T-helper 22 cell (primary cell): ENCODE results near the gene FNDC5.

Experiments used
- DNase-seq: peaks from one replicate; pipeline ENCODE4 v3.0.0-alpha.2; 2020; ENCODE audit warnings: low read depth

FNDC5 gene

DNA sequence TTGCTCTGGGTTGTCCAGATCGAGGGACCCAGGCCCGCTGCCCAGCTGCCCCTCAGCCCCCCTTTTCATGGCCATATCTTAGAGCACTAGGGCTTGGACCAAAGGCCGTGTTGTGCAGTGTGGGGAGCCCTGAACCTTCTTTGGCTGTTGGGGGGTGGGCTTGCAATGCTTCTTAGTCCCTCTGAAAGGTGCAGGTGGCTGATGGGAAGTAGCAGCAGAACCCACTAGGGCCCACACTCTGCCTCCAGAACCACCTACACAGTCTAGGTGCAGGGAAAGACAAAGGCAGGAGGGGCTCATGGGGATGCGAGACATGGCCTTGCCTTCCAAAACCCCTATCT, 13.3 kb upstream of the FNDC5 start:
- DNase-seq: no peak

GRCh38 chr1:32883338-32884031, 12.8 kb upstream of the FNDC5 start:
- no peak for DNase-seq

- no peak for DNase-seq
Observed at GRCh38 chr1:32881871-32882850, 11.4 kb upstream of the FNDC5 start.

- no peak for DNase-seq
Observed at GRCh38 chr1:32881291-32881690, 10.6 kb upstream of the FNDC5 start.

DNA sequence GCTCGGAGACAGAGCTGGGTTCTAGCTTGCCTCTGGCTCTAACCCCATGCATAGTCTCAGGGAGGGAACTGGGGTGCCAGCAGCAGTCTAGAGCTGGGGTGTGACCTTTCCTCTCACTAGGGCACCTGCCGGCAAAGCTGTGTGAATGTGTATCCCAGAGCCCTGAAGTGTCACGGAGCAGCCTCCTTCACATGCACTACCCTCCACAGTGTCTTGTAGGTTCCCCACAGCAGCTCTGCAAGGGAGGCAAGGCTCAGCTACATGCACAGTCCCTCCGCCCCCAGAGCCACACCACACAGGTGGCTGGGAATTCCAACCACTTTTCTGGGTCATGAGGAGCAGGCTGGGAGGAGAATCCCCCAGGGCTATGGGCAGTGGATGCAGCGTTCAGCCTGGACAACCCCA, 7.9 kb upstream of the FNDC5 start:
- no peak for DNase-seq

DNA sequence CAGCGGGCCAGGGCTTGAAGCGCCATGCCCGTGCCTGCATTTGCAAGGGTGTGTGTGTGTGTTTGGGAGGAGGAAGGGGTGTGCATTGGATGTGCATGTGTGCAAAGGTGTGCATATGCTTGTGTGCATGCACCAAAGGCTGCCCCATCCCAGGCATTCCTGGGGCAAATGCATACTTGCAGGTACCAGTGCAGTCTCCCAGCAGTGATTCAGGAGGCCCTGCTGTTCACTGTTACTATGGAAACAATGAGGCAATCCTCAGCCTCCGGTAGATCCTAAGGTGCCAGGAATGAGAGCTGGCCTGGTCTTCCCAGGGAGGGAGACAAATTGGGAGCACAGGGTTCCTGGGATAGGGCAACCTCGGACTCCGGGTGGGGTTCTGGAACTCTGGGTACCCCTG, 7.5 kb upstream of the FNDC5 start:
- DNase-seq: no peak

- DNase-seq: no peak
Observed at GRCh38 chr1:32877211-32878110, 6.7 kb upstream of the FNDC5 start.

GRCh38 chr1:32876341-32877210, 5.9 kb upstream of the FNDC5 start:
- DNase-seq: no peak

GRCh38 chr1:32874860-32875752, 4.4 kb upstream of the FNDC5 start:
- DNase-seq: no peak

- no peak for DNase-seq
Observed at GRCh38 chr1:32873484-32873883, 2.8 kb upstream of the FNDC5 start.

GRCh38 chr1:32872192-32872460, 1.4 kb upstream of the FNDC5 start:
- DNase-seq: no peak

DNA sequence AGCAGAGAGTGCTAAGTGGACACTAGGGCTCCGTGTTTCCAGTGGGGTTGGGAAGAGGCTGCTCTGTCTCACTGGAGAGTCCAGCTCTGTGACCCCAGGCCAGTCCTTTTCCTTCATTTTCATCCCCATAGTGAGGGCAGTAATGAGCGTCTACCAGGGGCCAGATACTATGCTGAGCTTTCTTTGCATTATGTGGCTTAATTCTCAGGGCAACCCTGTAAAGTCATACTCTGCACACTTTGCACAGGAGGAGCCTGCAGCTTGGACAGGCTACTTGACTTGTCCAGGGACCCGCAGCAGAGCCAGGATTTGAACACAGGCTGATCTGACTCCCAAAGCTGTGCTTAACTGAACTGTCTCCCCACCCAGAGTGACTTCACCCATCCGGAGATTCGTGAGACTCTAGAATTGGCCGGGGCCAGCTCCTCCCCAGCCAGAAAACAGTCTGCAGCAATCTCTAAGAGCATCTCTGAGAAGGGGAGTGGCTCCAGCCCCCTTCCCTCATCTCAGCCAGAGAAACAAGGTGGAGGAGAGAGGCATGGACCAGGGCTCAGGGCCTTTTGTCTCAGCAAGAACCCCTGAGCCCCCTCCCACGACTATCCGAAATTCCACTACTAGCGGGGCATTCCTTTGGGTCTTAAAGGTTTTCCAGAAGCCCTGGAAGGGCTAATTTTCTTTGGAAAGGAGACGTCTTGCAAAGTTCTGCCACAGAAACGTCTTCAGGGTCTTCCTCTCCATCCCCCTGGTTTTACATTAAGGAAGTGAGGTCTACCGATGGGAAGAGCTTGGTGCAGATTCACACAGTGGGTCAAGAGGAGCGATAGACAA, 866 bp upstream of the FNDC5 start:
- DNase-seq: no peak

DNA sequence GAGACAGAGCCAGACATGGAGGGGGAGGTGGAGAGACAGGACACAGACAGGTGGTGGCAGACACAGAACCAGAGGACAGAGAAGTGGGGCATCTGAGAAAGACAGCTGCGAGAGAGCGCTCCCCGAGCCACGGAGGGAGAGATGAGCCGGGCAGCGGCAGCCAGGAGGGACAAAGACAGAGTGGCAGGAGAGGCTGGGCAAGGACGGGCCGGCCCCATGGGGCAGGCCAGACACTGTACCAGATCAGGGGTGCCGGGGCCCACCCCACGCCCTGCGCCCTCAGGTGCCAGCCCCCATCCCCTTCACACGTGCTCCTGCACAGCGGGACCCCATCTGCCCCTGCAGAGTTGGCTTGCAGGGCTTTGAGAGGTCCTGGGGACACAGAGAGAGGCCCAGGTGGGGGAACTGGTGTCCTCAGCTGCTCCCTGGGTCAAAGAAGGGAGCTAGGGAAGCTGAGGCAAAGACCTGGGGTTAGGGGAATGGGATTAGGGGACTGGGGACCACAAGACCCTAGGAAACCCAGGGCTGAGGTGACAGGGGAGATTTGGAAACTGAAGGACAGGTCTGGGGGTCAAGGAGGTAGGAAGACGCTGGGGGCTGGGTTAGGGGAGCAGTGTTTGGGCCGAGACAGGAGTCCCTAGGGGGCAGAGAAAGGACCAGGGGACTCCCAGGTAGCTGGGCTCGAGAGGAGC, 643 bp downstream of the FNDC5 start:
- no peak for DNase-seq

GRCh38 chr1:32868806-32869455, 1.8 kb downstream of the FNDC5 start:
- DNase-seq: no peak

- DNase-seq: no peak
Observed at GRCh38 chr1:32868085-32868484, 2.6 kb downstream of the FNDC5 start.

DNA sequence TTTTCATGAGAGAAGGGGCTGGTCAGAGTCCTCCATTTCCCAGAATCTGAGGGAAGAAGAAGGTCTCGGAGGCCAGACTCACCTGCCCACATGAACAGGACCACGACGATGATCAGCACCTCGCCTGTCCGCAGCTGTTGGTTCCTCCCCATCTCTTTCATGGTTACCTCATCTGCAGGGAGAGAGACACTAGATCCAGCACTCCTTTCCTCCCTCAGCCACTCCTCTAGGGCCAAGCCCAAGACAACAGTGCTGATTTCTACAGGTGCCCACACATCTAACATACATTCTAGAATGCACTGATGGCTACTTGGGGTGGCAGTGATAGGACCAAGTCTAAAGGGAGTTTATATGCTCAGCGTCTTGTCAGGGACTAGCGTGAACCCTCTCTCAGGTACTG, 3.0 kb downstream of the FNDC5 start:
- DNase-seq: no peak

DNA sequence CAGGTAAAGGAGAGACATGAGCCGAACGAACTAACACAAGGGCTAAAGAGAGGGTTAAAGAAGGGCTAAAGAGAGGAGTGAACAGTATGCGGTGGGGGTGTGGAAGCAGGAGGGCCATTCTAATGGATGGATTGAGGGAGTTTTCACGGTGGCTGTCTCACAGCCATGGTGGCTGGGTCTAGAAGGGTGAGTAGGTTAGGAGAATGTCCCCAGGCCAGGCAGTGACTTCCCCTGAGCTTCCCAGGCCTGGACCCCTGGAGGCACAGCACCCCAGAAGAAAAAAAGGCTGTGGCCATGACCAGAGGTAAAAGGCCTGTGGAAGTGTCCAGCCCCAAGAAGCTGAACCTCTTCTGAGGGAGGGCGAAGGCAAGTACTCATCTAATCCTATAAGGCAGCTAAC, 3.6 kb downstream of the FNDC5 start:
- no peak for DNase-seq

GRCh38 chr1:32865639-32866405, 4.9 kb downstream of the FNDC5 start:
- DNase-seq: no peak
